ENCODE data around the gene EDNRA.

Gene EDNRA

DNA sequence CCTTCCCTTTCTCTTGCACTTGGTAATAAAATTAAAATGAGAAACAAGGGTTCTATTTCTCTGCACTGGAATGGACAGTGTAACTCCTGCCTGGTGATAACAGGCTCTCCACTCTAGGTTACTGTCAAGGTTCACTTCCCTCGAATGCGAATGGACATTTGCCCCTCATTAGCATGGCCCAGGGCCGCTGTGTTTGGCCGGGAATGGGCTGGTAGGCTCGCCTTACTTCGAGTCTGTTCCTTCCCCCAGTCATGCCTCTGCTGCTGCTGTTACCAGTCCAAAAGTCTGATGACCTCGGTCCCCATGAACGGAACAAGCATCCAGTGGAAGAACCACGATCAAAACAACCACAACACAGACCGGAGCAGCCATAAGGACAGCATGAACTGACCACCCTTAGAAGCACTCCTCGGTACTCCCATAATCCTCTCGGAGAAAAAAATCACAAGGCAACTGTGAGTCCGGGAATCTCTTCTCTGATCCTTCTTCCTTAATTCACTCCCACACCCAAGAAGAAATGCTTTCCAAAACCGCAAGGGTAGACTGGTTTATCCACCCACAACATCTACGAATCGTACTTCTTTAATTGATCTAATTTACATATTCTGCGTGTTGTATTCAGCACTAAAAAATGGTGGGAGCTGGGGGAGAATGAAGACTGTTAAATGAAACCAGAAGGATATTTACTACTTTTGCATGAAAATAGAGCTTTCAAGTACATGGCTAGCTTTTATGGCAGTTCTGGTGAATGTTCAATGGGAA is 61.5 kb downstream of the EDNRA start:
- no peak for DNase-seq (ENCODE audit: low read depth)

- no peak for DNase-seq (ENCODE audit: low read depth)
Measured at GRCh38 chr4:147543034-147543433, 62.1 kb downstream of the EDNRA start.

DNA sequence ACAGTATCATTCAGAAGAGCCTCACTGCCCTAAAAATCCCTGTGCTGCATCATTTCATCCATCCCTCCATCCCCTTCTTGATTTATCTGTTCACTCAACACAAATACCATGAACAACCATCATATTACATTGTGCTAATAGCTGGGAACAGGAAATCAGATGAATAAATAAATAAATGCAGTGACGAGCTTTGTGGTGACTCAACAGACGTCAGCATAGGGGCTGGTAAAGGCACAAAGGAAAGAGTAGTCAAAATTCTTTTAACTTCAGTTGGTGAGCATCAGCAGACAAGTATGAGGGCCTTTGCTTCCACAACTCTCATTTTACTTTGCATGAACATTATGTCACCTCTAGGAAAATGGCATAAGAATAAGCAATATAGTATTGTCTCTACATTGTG is 65.5 kb downstream of the EDNRA start:
- DNase-seq (ENCODE audit: low read depth), result no peak

GRCh38 chr4:147547314-147548056 is 66.6 kb downstream of the EDNRA start:
- DNase-seq (ENCODE audit: low read depth), result no peak

GRCh38 chr4:147548256-147548655 is 67.4 kb downstream of the EDNRA start:
- DNase-seq (ENCODE audit: low read depth), result no peak

DNA sequence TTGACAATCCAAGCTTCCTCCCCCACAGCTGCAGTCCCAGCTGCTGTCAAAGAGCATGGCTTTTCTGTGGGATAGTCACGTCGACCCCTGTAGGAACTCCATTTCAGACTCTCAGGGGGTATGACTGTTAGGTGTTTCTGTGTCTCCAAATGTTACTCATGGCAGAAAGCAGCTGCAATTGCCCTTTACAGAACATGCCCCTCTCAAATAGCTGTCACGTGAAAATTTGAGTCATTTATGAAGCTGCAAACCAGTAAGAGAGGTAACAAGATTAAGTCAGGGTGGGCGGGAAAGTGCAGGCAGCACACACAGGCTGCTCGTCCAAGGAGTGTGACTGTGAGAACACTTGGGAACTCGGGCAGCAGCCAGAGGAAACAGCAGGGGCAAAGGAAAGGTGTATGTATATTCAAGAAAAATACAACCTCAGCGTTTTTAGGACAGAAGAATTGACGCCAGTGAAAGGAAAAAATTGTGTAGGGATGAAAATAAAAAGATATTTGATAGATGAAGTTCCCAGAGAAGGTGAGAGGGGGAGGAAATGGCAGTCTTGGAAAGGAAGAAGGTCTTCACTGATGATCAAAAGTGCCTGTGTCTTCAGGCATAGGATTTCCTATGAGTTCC is 69.8 kb downstream of the EDNRA start:
- DNase-seq (ENCODE audit: low read depth), result no peak

GRCh38 chr4:147560625-147561024 is 79.7 kb downstream of the EDNRA start:
- no peak for DNase-seq (ENCODE audit: low read depth)

DNA sequence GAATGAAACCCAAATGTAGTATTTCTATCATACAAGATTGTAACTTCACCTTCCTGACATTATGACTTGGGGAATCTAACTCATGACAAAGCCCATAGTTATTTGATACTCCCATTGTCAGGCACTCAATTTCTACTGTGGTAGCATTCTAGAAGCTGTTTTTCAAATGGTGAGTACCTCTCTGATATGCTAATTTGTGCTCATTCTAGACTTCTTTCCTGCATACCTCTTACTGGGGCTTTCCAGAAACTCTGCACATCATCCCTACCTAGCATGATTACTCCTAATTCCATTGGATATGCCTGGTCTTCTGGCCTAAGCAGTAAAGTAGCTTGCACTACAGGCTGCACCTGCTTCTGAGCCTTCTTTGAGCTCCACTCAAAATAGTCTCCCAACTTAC is 85.9 kb downstream of the EDNRA start:
- DNase-seq (ENCODE audit: low read depth), result no peak

- no peak for DNase-seq (ENCODE audit: low read depth)
Measured at GRCh38 chr4:147567276-147567675, 86.4 kb downstream of the EDNRA start.

DNA sequence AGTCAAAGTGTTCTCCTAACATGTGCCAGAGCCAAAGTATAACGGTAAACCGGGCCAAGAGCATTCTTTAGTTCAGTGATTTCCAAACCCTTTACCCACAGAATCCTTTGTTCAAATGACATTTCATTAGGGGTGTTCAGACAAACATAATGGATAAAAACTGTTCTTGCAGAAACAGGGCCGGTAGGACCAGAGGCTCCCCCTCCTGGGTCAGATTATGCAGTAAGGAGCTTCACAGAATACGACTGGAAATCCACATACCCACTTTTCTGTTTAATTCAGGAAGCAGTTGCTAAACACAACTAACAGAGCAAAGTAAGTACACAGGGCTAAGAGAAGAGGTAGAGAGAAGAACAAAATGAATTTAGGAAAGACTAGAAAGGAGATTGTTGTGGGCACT is 89.7 kb downstream of the EDNRA start:
- no peak for DNase-seq (ENCODE audit: low read depth)

GRCh38 chr4:147571036-147571770 is 90.3 kb downstream of the EDNRA start:
- DNase-seq (ENCODE audit: low read depth), result no peak

- no peak for DNase-seq (ENCODE audit: low read depth)
Measured at GRCh38 chr4:147576084-147576483, 95.2 kb downstream of the EDNRA start.

GRCh38 chr4:147578051-147578476 is 97.2 kb downstream of the EDNRA start:
- DNase-seq (ENCODE audit: low read depth), result no peak

DNA sequence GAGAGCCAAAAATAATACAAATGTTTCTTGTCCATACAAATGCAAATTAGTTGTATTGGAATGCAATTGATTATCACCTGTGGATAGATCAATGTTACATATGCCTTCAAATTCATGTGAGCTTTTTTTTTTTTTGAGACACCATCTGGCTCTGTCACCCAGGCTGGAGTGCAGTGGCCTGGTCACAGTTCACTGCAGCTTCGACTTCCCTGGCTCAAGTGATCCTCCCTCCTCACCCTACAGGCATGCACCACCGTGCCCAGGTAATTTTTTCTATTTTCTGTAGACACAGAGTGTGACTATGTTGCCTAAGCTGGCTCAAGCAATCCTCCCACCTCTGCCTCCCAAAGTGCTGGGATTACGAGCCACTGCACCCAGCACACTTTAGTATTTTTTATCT is 97.7 kb downstream of the EDNRA start:
- no peak for DNase-seq (ENCODE audit: low read depth)

DNA sequence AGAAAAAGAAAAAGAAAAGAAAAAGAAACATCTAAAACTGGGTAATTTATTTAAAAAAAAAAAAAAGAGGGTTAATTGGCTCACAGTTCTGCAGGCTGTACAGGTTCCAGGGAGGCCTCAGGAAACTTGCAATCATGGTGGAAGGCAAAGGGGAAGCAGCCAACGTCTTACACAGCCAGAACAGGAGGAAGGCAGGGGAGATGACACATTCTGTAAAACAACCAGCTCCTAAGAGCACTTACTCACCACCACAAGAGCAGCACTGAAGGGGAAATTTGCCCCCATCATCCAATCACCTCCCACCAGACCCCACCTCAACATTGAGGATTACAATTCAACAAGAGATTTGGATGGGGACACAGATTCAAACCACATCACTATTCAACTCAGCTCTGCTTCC is 99.5 kb downstream of the EDNRA start:
- DNase-seq (ENCODE audit: low read depth), result no peak

GRCh38 chr4:147581606-147582350 is 100.9 kb downstream of the EDNRA start:
- DNase-seq (ENCODE audit: low read depth), result no peak

DNA sequence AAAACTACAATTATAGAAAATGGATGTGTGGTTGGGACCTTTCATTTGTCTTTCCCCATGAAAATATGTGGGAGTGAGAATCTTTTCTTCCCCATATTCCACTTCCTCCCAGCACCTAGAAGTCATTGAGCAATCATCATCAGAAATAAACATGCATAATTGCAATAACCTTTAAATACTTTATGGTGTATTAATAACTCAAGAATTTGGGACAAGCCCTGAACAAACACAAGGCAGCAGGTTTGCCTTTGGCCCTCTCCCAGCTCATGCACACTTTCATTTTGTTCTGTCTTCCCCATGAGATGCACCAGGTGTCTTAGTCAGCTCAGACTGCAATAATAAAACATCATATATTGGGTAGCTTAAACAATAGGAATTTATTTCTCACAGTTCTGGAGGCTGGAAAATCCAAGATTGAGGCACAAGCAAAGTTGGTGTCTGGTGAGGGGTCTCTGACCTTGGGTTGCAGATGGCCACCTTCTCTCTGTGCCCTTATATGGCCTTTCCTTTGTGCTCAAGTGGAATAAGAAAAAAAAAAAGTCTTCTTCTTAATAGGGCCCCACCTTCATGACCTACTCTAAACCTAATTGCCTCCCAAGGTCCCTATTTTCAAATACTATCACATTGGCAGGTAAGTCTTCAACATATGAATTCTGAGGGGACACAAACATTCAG is 101.6 kb downstream of the EDNRA start:
- no peak for DNase-seq (ENCODE audit: low read depth)

DNA sequence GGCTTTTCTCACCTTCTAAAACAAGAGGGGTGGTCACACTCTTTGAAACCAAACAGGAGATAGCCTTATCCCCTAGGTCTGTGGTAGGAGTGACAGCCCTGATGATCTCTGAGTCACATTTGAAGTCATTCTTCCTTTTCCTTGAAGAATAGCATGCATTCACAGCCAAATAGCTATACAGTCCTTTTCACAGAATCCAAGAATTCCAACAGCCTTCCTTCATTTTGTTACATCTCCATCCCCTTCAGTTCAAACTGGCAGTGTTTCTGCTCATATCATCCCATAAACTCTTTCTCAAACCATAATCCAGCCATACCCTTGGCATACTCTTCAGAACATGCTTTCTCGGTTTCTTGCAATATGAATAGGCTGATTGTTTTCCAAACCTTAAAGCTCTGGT is 103.0 kb downstream of the EDNRA start:
- no peak for DNase-seq (ENCODE audit: low read depth)

DNA sequence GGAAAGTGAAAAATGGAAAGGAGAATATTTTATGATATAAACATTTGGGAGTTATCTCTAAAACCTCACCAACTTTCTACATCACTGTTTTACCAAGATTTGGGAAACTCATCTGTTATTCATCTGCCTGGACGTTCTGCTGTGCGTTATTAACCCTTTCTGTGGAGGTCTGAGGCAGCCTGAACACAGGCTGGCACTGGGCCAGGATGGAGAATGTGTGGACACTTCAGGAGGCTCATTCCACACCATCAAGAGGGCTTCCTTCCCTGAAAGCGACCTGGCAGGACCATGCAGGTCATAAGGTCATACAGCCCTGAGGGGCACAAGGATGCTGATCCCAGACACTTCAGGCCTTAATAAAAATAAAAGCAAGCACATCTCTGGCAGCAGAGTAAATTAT is 105.1 kb downstream of the EDNRA start:
- no peak for DNase-seq (ENCODE audit: low read depth)

- no peak for DNase-seq (ENCODE audit: low read depth)
Measured at GRCh38 chr4:147586637-147587036, 105.7 kb downstream of the EDNRA start.

DNA sequence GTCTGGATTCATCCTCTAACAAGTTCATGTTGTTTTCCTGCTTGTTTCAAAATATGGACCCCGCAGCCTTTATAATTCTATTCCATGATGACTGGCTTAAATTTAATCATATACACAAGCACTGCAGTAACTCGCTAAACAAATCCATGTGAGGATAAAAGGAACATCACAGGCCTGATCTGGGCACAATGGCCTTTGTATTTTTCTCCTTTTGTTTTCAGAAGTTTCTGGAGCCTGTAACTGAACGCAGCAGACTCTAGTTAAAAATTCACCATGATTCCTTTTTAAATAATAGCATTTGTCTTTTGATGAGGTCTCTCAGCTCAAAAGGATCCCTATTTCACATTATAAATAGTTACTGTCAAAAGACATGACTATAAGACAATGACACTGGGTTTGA is 106.1 kb downstream of the EDNRA start:
- no peak for DNase-seq (ENCODE audit: low read depth)
